GM18873 (cell line): ENCODE results near the gene NTRK3.
"Not testable (repeated sequence)": the region's sequence is repeated elsewhere in the genome, so short reads cannot be mapped to it uniquely, and the experiment has no call there.

ENCODE experiments used
- ATAC-seq: cut with Tn5 transposase; IDR thresholded peaks from one replicate; pipeline ENCODE4 v1.9.1; 2021; ENCODE audit warnings: mild to moderate bottlenecking, moderate library complexity, moderate number of reproducible peaks; ENCODE audit not compliant: unreplicated experiment, low FRiP score

Gene NTRK3

DNA sequence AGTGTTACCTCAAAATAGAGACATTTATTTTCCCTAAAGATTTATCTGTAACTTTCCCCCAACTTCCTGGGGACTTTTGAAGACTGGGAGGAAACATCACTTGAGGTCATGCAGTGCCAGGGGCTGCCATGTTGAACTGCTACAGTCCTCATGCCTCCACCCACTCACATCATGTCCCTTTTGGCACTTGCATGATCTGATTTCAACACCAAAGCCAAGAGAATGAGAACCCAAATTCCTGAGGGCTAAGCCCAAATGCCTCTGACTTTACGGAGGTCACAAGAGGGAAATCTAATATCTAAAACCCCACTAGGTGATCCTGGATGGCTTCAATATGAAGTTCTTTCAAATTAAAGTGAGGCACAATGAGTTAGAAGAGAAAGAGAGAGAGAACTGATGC, 213.1 kb downstream of the NTRK3 start:
- ATAC-seq = no peak

DNA sequence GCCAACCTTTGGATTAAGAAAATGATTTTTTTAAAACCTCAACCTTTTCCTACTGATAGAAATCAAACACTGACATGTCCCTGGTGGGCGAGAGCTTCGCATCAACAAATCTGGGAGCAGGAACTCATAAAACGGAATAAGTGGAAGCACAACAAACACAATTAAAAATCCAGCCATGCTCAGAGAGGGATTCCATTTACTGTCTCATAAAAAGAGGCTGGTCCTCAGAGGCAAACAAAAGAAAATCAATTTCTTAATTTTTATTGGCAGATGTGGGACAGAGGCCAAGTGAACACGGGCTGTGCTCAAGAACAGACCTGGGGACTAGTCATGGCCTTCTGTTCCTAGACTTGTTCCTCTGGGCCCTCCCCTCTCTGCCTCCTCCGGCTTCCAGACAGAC, 214.5 kb downstream of the NTRK3 start:
- ATAC-seq = no peak

DNA sequence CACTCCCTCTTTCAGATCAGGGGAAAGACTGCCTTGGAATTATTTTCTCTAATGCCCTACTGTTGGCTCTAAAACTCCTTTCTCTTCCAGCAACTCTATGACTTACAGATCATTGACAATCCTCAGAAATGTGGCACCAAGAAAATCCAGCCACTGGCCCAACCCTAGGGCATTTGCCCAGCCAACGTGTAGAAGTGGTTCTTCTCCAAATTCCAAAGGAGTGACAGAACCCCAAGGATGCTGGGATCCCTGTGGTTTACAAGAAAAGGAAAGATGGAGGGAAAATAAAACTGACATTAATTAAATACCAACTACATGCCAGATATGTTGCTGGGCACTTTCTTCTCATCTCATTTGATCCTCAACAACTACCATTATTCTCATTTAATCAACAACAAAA, 216.0 kb downstream of the NTRK3 start:
- ATAC-seq = no peak

DNA sequence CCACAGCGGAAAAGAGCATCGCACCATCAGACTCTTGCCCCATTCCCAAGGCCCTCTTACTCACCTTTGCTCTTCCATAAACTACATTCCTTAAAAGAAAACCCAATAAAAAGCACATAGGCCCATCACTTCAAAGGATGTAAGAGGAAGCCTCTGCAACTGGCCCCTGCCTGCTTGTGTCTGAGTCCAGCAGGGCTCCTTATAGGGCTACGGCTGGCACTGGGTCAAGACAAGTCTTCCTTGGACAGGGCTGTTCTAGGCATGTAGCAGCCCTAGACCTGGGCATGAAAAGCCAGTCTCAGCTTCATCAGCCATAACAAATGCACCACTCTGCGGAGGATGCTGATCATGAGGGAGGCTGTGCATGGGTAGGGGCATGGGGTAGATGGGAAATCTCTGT, 218.3 kb downstream of the NTRK3 start:
- no peak for ATAC-seq

DNA sequence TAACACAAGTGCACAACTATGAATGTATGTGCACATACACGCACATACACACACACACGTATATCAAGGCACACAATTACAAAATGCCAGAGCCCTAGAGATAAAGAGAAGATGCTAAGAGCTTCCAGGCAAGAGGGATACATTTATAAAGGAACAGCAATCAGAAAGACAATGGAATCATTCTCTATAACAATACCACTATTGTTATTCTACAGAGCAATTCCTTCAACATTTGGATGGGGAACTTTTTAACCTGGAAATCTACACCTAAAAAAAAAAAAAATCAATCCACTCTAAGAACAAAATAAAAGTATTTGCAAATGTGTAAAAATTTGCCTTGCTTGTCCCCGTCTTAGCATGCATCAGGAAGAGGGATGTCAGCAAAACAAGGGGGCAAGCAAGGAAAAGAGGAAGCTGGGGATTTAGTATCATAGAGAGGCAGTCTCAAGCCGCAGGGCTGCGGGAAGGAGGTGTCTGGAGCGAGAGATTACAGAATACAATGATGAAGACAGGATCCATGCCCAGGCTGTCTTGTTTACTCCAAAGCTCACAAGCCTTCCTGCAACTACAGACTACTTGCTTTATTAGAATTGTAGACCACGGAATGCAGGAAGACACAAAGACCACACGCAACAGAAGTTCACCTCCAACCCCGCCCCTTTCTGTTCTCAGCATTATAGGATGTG, 220.2 kb downstream of the NTRK3 start:
- ATAC-seq = no peak

DNA sequence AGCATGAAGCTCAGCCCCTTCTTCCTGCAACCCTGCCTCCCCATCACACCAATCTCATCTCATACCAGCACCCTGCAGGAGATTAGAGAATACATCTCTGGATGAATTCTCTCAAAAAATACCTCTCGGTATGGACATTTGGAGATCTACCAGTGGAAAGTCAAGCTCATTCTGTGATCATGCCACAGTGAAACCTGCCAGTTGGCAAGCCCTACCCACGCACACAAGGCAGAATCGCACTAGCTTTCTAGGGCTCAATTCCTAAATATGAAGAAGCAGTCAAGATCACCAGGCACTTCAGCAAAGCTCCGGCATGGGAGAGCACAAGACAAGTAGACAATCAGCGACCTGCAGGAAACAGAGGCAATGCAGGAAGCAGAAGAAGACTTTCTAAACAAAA, 221.2 kb downstream of the NTRK3 start:
- no peak for ATAC-seq

DNA sequence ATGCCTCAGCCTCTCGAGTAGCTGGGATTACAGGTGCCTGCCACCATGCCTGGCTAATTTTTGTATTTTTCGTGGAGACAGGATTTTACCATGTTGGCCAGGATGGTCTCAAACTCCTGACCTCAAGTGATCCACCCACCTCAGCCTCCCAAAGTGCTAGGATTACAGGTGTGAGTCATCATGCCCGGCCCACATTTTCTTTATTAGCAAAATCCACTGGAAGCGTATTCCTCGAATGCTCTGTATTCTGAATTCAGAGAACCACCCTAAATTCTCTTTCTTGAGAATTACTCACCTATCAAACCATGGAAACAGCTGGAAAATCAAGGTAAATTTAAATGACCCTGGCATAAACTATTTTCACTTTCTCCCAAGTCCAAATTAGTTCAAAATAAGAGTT, 223.1 kb downstream of the NTRK3 start:
- not testable (repeated sequence) for ATAC-seq

DNA sequence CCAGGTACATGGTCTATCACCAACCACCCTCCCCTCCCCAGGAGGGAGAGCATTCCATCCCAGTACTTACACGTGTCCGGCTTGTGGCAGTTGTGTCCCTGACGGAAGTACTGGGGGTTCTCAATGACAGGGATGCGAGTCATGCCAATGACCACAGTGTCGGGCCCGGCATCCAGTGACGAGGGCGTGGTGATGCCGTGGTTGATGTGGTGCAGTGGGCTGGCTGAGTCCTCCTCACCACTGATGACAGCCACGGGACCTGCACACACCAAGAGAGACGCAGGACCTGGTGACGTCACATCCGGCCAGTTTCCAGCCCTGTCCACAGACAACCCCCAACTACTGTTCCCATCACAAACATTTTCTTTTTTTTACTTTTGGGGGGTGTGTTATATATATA, 223.8 kb downstream of the NTRK3 start:
- no peak for ATAC-seq

DNA sequence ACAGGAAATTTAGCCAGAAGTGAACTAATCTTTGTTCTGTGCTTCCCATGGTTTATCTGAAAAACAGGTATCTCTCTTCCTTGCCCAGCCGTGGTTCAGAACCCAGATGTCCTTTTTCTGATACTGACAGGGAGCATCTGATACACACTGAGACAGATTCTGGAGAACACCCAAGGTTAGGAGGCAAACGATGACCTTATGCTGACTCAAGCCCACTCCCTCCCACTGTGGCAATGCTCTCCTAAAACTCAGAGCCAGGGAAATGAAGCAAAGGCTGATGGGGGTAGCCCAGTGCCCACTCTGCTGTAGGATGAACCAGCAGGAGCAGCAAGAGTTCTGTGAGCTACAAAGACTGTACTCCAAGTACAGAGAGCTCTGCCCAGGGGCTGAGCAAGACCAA, 225.1 kb downstream of the NTRK3 start:
- no peak for ATAC-seq

DNA sequence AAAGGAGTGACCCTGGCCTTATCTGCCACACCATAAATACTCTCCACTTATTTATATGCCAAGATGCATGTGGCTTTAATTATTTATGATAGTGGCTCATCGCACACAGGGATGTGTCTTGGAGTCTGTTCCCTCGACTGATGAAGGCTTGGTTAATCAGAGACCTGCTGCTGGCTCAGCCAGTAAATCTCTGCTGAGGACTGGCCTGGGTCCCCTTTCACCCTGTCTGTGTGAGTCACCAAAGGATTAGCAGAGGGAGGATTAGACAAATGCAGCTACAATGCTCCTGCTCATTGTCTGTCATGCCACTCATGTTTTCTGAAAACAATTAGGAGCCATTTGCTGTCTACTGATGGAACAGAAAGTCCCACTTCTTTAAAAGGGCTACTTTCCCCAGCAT, 226.8 kb downstream of the NTRK3 start:
- no peak for ATAC-seq

DNA sequence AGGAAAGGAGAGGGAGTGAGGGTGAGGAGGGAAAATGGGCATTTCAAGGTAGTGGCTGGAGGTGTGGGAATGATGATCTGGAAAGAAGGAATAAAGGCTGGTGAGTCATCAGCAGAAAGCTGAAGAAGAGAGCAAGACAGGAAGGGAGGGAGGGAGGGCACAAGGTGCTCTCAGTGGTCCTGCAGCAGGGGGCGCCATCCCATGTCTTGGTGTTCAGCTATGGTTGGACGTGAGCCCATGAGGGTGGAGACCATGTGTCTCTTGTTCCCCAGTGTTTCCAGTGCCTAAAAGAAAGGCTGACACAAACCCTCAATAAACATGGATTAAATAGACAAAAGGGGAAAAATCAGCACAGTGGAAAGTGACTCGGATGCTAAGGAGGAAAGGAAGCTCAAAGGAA, 228.5 kb downstream of the NTRK3 start:
- ATAC-seq = no peak

DNA sequence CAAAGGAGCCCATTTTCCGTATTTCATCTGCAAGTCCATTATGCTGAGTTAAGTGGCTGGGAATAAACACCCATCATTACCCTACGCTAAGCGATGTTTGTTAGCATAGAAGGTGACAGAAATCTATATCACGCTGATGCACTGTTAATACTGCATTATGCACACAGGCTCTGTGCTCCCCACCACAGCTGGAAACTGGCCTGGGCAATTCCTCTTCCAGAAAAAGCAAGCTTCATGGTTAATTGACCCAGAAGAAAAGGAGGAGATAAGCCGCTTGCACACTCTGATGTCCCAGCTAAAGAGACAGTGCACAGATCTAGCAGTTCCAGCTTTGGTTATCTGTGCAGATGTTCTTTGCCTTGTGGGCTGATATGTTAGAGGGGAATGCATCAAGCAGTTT, 232.6 kb downstream of the NTRK3 start:
- no peak for ATAC-seq

DNA sequence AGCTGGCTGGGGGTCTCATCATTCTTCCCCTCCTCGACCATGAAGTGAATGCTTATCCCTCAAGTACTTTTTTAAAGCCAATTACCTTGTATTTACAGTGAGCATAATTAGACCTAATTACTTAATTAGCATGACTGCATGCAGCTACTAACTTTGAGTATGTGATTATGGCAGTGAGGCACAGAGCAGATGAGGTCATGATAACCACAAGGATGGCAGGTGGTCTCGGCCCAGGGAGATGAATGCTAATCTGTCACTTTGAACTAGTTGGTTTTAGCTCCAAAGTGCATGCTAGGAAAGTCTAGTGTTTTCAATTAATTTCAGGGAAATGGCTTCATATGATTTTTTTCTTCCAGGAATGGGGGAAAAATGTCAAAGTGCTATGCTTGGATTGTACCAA, 233.8 kb downstream of the NTRK3 start:
- ATAC-seq = no peak

DNA sequence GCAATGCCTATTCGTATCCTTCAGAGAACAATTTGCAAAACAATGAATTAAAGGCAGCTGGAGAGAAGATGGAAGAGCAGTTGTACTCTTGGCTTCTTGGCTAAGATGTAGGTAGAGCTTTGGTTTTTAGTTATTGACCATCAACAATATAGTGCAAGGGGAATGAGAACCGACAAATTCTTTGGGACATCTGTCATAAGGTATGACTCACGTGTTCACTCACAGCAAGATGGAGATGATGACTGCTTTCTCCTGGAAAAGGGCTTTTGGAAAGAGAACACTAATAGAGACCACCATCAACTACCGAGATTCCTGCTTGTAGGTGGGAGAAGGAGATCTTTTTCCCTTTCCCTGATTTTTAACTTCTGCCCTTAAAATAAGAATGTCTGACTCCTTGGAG, 234.9 kb downstream of the NTRK3 start:
- no peak for ATAC-seq

DNA sequence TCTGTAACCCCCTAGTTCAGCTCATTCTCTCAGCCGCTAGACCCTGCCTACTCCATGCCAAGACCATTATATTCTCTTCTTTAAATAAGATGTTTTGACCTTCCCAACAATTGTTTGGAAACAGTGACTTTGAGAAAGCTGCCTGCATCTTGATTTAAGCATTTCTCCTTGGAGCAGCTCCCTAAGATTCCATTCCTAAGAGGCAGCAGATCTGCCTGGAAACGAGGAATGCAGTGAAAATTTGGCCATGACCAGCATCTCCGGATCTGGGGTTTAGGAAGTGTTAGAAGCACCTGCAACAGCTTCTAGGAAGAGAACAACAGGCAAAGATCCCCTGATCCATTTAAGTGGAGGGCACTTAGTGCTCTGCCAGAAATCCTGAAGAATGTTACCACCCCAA, 235.7 kb downstream of the NTRK3 start:
- ATAC-seq = no peak

DNA sequence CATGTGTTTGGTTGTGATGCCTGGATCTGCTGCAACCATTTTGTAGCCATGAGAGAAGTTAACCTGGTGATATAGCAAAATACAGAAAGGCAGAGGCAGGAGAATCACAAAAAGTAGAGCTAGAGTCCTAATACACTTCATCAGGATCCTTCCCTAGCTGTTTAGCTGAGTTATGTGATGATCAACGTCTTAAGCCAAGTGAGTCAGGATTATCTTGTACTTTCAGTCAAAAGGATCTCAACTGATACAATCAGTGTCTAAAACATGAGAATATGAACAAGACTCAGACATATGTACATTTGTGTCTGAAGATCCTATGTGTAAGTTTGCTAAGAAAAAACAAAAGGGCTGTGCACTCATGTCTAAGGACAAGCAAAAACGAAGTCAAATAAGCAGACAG, 236.9 kb downstream of the NTRK3 start:
- no peak for ATAC-seq

DNA sequence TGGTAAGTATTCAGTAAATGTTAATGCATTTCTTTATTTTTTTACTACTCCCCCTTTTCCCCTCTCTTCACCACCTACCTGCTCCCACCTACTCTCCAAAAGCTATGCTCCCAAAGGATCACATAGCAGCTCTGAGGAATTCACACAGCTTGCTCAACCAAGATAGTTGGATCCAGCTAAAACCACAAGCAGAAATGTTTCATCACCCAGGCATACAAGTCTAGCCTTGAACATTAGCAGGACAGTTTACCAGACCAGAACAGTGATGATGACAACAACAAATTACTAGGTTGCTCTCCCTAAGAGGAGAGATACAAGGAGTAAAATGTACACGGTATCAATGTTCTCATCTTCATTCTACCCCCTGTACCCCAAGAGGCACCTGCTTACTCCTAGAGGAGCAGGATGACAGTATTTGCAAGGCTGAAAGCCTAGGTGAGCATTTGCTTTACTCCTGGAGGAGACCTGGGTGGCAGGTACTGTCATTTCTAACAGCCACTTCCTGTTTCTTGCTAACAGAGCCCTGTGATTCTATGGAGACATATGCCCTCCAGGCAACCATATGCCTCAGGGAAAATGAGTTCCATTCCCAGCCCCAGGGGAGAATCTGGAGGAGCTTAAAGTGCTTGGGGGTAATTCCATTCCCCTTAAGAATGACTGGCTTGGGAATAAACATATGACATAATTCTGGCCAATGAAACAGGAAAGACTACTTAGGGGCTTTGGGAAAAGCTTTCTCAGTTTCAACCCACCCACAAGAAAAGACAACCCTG, 237.5 kb downstream of the NTRK3 start:
- no peak for ATAC-seq

DNA sequence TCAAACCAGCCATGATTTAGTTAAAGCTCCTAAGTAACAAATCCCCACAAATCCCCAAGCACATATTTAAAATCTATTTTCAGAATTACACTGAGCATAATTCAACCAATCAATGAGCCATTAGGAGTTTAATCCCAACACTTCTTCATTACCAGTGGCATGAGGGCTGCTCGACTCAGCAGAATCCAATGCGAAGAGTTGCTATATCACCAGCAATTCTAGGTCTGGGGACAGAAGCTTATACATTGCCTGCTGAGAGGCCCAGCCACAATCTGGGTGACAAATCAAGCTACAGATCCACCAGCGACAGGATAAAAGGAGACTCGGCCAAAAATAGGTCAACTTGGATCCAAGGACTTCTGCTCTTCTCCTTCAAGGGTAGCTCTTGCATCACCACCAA, 238.8 kb downstream of the NTRK3 start:
- no peak for ATAC-seq

DNA sequence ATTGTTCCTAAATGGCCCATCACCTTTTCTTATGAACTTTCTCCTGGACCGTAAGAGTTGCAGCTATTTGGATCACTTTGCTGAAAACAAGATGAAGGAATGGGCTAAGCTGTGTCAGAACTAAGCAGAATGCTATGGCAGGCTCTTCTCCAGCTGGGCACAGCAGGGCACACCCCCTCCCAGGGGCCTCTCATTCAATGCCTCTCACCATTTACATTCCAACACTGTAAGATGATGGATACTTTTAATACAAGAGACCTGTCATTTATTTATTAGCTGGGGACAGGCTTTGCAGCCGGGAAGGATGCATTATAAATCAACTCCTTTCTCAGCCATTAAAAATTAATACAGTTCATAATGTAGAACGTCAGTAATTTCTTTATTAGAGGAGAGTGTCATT, 240.1 kb downstream of the NTRK3 start:
- ATAC-seq = no peak

DNA sequence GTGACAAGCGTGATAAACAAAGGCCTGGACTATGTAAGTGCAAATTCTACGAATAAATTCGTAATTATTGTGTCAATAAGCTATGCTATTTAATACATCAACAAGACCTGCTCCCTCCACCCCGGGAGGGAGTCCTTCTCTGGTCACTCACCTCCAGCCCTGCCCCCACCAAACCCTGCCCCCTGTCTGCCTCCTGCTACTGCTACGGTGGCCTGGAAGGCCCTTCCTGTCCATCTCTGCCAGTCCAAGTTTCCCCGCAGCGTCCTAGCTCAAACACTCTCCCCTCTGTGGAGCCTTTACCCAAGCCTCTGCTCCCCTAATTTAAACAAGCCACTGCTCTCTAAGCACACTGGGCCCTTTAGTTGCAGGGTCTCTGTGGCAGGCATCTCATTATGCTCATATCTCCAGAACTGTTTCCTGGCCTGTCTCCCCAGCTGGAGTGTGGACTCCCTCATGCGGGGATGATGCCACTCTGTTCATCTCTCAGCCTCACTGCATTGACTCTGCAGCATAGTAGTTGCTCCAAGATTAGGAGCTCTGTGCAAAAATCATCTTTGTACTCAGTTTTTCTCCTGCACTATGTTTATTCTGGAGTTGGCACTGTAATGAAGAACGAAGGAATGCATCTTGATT, 241.2 kb downstream of the NTRK3 start:
- no peak for ATAC-seq

DNA sequence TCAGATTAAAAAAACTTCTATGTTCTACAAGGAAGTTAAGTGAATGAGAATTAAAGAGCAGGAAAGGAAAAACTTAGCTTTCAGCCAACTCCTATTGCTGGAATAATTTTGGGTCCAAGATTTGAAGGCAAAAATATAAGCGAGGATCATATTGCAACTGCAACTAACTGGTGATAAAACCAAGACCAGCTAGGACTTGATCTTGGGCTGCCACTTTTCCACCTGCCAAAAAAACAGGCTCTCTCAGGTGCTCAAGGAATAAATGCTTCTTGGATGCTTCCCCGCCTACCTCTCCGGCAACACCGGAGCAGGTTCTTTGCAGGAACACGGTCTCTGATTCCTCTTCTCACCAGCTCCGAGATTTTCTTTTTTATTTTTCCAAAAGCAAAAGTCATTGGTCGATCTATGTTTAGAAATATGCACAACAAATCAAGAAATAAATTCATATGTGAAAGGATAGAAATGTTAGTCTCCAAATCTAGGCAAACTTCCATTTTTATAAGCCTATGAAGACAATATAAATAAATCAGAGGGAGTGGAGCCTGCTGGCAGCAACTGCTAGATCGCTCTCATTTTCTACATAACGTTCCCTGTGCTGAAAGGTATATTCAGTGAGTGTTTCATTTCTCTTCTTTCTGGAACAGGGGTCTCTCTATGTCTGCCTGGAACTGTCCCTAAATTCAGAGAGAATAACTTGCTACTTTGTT, 241.9 kb downstream of the NTRK3 start:
- no peak for ATAC-seq
